HT1080 (cell line): Measurements from ENCODE around the gene KLHL29. TPM values are rescaled to one million over a fixed set of nuclear protein-coding genes. Genes with fewer than 3 reads are reported as not detected.

Experiments used
- DNase-seq: peaks from one replicate; pipeline ENCODE4 v3.0.0-alpha.2; 2015; ENCODE audit warnings: low read depth
- total RNA-seq: library from RNA; depleted of rRNA; stranded (reverse); fragments of >200 nt; shearing (Covaris generic); gene quantifications from 2 replicates; pipeline ENCODE4 v1.2.3, GENCODE V29; 2014

KLHL29 gene
- total RNA-seq, 1 experiment from 2014 or later = 6.8 TPM

DNA sequence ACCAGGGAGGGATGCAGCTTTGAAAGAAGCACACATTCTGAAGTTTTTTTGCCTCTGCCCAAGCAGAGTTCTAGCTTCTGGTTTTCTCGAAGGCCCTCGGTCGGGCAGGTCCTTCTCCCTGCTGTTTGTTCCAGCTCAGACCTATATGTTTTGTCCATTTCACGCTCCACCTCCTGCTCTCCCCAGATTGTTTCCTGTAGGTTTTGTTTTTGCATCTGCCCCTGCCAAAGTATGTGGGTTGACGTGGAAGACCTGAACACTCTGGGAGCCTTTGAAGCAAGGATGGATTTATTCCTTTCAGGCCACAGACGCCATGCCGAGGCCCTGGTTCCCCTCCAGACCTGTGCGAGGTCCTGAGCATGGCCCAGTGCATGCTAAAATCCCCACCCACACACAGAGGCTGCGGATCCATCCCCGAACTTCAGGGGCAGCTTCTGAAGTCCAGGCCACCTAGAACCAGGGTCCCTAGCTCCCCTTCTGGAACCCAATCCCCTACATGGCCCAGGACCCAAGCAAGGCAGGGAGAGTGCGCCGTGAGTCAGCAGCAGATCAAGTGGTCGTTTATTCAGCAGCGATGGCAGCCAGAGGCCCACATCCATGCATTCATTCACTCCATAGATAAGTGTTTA lies 205.4 kb downstream of the KLHL29 start:
- no peak for DNase-seq

DNA sequence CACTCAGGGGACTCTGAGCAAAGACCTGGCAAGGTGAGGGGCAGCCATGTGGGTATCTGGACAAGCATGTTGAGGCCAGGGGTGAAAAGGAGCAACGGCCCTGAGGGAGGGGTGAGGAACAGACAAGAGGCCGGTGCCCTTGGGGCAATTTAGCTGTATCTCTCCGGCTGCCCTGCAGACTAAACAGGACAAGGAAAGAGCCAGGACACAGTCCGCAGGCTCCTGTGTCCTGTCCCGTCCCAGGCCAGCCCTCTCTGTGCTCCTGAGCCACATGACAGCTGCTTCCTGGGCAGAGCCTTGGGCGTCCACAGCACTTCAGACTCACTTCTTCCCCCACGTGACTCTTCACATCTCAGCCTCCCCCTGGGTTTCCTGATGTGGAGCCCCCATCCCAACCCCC lies 206.1 kb downstream of the KLHL29 start:
- no peak for DNase-seq

DNA sequence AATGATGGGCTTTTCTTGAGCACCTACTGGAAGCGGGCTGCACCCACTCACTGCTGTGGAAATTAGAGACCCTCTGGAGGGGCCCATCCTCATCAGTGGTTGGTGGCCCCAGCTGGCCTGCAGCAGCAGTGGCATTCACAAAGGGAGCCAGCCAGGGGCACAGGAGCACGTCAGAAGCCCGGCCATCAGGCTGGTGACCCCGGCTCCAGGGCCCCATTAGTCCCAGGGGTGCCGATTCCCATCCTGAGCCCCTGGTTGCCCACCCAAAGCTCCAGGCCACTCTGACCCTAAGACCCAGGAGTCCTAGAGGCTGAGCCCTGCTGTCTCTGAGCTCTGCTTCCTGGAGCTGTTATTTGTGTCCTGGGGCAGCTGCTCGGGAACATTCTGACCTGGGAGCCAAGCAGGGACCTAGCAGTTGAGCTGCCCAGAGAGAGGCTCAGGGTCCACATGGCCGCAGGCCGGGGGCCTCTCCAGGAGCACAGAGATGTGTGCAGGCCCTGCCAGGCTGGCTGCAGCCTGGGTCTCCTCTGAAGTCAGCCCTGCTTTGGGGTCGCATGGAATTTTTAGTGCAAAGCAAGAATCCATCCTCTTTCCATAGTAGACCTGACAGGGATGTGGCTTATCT lies 207.2 kb downstream of the KLHL29 start:
- no peak for DNase-seq

DNA sequence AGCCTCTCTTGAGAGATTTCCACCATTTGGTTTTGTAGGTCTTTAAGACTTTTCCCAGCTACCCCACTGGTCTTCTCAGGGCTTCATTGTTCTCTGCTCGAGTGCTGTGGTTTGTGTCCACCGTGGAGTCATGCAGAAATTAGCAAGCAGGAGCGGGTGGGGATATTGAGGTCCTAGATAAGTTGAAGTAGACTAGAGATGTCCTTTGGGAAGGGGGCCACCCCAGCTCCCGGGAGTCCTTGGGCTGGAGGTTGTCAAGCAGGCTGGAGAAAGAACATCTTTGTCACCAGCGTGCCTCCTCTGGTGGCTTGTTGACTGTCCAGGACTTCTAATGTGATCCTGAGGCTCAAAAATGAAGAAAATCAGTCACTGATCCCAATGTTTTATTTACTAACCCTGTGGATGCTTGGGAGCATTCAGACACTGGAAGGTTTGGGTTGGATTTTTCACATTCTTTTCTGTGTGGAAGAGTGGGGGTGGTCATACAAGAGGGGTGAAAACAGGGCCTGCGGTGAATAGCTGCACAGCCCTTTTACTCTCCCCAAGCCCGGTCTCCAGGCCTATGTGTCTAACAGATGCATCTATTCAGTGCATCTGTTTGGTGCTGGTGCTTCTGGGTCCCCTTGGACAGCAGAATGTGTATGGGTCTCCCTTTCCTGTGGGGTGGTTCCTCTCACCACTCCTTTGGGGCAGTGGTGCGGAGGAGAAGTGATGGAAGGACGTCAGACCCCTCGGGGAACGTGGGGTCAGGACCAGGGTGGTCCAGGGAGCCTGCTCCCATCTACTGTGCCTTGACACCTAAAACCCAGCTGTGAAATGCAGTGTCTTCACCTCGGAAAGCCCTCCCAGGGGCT lies 208.1 kb downstream of the KLHL29 start:
- DNase-seq = no peak

DNA sequence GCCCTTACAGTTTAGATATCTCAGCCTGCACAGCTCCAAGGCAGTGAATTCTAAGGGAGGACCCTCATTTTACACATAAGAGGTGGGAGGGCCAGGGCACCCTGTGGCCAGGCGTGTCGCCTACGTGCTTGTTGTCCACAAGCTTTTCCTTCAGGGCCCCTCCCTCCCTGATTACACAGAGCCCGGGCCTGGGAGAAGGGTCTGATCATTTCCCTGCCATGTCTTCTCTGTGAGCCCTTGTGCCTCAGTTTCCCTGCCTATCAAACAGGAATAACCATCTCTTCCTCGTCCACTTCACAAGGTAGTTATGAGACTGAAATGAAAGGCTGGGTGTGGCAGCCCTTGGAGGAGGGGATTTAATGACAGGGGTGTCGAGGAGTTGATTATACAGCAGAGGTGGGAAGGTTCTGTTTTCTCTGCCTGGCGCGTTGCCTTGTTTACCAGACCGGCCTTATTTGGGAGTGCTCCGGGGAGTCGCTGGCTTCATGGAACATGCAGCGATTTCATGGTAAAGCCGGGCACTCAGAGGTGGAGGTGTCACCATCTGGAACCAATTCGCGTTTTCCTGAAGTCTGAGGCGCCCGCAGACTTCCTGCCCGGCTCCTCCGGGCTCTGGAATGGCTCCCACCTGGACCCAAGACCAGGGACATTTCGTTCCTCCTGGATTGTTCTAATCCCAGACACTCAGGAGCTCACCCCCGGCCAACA lies 208.9 kb downstream of the KLHL29 start:
- DNase-seq = no peak

DNA sequence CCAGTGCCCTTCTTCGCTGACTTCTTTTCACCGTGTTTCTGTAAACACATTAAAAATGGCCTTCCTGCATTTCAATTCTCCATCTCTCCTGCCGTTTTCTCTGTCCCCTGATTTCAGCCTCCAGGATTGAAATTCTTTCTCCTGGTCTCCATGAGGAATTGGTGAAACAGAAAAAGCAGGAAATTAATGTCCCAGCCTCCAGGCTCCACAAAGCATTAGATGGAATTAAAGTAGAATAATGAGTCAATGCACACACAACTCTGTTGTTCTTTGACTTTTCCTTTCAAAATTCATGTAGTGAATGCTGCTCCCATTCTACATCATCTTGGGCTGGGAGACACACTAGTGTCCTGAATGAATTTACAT lies 209.5 kb downstream of the KLHL29 start:
- DNase-seq = no peak

DNA sequence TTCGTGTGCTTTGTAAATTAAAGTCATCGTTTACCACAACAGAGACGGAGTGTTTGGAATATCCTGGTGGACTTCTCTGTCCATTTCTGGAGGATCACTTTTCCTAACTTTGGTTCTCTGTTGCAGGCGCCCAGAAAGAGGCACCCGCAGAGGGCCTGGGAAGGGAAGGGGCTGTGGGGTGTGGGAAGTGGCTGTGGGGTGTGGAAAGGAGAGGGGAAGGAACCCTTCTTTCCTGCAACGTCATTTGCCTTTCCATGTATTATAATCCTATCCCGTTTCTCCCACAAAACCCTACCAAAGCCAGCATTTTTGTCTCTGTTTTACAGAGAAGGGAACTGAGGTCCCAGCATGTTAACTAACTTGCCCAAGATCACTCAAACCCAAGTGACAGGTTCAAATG lies 210.0 kb downstream of the KLHL29 start:
- no peak for DNase-seq

DNA sequence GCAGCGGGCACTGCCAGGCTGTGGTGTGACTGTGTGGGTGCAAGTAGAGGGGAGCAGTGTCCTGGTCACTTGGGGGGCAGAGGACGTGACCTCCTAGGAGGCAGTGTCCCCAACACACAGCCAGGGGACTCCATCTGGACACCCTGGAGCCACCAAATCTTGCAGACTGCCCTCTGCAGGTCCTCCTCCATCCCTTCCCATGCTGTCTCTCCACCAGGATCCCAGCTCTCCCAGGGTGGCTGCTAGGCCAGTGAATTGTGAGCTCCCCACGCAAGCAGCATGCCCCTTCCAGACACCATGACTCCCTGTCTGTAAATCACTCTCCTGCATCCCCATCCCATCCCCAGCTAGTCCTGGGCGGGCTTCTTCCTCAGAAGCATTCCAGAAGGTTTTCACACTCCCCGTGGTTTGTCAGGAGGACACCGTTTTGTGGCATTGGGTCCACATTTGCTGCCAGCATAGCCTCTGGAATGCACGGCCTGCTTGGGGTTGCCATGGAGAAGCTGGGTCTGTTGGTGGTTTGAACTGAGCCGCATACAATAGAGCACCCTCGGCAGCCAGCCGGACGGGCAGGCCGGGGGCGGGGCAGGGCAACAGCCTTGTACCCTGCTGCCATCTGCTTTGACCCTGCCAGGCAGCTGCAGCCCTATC lies 210.7 kb downstream of the KLHL29 start:
- DNase-seq = peak; percentile 25

DNA sequence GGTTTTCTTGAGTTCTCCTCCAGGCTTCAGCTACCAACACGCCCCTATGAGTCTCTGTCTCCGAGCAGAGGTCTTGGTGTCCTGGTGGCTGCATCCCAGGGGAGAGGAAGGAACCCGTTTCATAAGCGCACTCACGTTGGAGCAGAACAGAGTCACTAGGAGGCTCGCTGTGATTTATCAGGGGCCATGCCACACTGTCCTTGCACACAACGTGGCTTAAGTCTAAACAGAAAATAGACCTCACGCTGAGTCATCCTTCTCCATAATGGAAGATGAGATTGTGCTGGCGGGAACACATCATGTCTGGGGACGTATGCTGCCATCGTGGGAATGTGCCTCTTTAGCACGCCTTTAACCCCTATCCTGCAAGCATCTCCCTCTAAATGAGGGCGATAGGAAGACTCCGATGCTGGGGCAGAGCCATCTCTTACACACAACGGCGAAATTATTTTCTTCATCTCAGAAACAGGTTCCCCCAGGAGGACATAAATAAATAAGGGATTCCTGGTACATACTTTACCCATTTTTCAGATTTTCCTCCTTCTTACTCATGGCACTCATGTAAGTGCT lies 211.4 kb downstream of the KLHL29 start:
- peak; percentile 19 for DNase-seq

DNA sequence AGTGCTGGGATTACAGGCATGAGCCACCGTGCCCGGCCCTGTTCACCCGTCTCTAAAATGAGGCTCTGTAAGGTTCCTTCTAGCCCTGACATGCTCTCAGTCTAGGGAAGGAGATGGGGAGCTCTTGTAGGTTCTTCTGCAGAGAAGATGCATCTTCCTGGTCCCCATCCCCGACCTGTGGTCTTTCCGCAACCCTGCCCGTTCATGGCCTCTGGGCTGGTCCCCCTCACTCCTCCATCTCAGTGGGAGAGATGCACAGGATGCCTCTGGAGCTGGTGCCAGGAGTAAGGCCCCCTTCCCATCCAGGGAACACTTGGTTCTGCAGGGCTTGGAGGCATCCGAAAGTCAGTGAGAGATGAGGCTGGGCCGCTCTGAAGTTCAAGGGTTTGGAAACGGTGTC lies 212.7 kb downstream of the KLHL29 start:
- no peak for DNase-seq

DNA sequence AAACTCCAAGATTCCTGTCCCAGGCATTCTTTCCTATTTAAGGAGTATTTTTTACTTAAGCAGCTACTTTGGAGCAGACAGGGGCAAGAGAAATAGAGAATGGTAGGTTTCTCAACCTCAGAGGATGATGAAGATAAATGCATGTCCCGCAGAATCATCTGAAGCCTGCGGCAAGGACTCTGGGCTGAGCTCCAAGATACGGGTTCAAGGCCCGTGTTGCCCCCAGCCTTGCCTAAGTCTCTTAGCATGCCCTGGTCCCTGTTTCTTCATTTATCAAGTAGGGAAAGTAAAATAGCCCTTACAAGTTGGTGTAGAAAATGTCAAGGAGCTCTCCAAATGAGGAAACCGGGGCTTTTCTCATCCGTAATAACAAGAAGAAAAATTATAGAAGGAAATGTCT lies 214.0 kb downstream of the KLHL29 start:
- DNase-seq = no peak

DNA sequence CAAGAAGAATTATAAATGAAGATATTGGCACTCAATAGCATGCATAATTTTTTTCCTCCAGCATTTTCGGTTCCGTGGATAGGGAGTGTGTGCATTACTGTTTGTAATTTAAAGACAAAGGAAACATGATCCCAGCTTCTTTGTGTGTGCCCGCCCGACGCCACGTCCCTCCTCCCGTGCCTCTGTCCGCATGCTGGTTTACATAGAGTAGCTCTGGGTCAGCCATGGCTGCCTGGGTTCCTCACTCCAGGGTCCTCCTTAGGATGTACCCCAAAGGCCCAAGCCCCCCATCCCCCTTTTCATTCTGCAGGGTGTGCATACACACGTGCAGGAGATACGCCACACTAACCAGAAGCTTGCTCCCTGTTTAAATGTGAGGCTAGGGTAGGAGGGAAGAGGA lies 214.7 kb downstream of the KLHL29 start:
- DNase-seq = no peak

DNA sequence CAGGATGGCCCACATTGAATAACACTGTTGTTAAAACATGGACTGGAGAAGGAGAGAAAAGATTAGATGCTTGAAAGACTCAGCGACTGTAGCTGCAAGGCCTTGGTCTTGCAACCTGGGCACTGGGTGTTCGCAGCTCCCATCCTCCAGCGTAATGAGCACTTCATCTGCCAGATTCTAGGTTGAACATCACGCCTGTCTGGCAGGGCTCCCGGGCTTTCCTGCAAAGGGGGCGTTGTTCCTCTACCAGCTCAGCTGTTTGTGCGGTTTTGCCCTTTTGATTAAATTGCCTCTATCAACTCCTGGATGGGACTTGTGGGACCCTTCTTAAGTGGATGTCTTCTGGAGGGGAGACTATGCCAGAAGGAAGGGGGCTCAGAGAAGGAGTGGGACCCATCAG lies 215.4 kb downstream of the KLHL29 start:
- DNase-seq = no peak

DNA sequence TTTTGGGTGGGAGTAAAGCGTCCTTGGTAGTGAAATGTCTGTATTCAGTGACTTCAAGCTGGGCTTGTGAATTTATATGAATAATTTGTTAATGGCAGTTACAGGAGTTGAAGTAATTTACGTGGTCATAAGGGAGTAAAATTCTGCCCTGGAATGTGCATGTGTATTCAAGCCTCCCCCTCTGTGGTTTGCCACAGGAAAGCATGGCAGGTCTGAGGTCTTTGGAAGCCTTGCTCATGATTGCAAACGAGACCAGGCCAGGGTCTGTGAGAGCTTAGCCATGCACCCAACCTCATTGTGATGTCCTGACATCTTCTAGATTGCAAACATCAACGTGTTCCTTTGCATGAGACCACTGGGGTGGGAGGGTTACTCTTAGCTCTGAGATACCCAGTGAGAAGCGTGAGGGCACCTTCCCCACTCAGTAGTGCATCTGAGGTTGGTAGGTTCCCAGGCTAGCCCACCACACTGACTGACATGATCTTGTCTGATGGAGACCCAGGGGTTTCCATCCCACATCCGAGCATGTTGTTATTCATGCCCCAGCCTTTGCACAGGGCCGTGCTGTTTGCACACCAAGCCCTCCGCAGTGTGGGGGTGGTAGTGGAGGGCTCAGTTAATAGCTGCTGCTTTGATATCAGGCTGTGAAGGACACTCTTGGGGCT lies 216.5 kb downstream of the KLHL29 start:
- peak; percentile 22 for DNase-seq

DNA sequence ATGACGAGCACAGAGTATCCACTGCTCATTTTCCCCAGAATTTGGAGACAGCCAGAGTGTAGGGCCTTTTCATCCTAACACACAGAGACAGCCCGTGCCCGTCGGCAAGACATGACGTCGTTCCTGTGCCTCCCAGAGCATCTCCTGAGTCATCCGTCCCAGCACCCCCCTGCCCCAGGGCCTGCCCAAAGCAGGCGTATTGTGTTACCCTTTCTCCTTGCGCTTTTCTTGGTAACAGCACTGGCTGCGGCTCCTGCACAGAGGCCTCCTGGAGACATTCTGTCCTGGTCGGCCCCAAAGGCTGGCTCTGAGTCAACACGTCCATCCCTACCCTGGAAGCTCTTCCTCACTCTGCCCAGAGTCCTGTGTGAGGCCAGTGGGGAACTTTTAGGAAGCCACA lies 217.1 kb downstream of the KLHL29 start:
- peak; percentile 78 for DNase-seq

DNA sequence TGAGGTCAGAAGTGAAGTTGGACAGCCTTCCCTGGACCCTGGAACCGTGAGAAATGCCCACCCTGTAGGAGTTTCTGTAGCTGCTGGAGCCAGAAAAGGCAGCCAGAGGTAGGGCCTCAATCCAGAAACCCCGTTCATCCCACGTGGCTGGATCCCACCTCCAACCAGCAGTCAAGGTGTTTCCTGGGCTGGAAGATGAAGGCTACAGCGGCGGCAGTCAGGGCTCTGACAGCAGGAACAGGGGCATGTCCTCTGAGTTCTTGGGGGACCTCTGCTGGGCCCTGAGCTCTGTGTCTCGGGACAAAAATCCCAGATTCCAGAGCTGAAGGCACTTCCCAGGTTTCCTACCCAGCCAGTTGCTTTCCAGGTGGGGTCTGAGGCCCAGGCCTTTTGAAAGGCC lies 218.2 kb downstream of the KLHL29 start:
- no peak for DNase-seq

DNA sequence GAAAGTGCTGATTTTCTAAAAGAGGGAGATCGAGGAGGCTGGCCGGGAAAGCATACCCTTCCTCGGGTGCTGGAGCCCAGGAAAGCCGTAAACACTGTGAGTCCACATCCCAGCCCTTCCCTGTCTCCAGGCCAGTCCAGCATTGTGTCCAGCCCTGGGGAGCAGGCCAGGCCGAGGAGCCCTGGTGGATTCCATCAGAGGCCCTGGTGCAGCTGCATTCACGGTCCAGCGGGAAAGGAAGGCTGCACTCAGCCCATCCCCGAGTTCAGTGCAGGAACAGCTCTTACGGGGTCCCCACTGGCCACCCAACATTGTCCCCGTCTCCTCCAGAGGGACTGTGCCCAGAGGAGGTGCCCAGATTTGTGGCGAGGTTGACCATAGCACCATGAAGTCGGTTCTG lies 218.6 kb downstream of the KLHL29 start:
- no peak for DNase-seq

DNA sequence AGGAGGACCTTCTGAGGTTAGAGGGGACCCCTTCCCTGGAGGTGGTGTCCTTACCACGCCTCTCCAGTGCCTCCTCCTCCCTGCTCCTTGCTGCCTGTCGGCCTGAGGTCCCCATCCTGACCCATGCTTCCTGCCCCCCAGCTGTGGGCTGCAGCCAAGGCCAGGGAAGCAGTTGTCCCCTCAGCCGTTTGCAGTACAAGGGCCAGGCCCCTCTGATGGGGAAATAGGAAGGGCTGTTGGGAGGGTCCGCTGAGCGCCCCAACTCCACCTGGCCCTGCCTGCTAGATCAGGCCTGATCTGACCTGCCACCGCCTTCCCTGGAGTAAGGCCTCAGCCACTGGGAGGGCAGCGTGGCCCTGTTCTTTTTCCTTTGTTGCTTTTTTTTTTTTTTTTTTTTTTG lies 219.8 kb downstream of the KLHL29 start:
- DNase-seq = no peak

DNA sequence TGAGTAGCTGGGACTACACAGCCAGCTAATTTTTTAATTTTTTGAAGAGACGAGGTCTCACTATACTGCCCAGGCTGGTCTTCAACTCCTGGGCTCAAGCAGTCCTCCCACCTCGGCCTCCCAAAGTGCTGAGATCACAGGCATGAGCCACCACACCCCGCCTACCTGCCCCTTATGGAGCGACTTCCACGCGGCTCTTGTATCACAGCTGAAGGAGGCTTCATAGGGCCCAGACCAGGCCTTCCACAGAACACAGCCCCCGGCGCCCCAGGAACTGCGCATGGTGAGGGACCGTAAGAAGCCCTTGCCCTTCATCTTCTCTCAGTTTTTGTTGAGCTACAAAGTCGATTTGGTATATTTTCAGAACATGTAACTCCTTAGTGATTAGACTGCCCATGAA lies 220.3 kb downstream of the KLHL29 start:
- no peak for DNase-seq

DNA sequence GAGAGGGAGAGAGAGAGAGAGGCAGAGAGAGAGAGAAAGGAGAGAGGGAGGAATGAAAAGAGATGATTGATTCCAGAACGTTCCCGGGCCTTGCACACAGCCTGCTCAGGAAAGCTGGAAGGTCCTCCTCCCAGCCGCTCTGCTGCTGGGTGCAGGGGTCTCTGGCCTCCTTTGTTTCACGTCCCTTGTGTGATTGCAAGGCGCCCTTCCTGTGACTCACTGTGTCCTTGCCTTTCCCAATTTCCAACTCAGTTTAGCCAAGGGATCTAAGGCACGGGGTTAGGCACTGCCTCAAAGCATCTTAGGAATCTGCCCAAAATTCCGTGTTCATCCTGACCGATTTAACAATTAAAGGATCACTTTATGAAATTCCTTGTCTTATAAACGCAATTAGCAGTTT lies 221.2 kb downstream of the KLHL29 start:
- no peak for DNase-seq

DNA sequence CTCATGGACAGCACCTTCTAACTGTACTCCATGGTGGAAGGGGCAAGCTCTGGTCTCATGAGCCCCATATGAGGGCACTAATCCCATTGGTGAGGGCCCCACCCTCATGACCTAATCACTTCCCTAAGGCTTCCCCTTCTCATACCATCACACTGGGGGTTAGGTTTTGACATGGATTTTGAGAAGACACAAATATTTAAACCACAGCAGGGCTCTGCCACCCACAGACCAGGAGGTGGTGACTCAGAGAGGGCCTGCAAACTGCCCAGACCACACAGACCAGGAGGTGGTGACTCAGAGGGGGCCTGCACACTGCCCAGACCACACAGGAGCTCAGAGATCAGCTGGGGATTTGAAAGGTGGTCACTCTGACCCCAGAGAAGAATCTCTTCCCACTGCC lies 222.0 kb downstream of the KLHL29 start:
- DNase-seq = peak; percentile 91
